ENCODE data around the gene LMF2.

The LMF2 gene

DNA sequence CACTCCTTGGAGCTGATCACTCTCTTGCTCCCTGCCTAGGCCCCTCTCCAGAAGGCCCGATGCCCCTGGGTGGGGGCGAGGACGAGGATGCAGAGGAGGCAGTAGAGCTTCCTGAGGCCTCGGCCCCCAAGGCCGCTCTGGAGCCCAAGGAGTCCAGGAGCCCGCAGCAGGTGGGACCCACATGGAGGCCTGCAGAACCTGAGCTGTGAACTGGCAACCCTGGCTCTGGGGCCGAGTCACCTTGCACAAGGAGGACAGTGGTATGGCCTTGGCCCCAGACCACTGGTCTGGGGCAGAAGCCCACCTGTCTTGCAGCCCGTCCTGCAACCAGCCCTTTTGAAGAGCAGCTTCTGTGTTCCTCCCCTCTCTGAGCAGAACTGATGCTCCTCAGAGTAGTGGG is 11.6 kb upstream of the LMF2 start:
- TF ChIP-seq, protein P1, sequence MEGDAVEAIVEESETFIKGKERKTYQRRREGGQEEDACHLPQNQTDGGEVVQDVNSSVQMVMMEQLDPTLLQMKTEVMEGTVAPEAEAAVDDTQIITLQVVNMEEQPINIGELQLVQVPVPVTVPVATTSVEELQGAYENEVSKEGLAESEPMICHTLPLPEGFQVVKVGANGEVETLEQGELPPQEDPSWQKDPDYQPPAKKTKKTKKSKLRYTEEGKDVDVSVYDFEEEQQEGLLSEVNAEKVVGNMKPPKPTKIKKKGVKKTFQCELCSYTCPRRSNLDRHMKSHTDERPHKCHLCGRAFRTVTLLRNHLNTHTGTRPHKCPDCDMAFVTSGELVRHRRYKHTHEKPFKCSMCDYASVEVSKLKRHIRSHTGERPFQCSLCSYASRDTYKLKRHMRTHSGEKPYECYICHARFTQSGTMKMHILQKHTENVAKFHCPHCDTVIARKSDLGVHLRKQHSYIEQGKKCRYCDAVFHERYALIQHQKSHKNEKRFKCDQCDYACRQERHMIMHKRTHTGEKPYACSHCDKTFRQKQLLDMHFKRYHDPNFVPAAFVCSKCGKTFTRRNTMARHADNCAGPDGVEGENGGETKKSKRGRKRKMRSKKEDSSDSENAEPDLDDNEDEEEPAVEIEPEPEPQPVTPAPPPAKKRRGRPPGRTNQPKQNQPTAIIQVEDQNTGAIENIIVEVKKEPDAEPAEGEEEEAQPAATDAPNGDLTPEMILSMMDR (IDR thresholded peaks at IDR 0.05; ENCODE audit: extremely low read depth, missing control alignments): no peak
- DNase-seq (ENCODE audit: low spot score): no peak

DNA sequence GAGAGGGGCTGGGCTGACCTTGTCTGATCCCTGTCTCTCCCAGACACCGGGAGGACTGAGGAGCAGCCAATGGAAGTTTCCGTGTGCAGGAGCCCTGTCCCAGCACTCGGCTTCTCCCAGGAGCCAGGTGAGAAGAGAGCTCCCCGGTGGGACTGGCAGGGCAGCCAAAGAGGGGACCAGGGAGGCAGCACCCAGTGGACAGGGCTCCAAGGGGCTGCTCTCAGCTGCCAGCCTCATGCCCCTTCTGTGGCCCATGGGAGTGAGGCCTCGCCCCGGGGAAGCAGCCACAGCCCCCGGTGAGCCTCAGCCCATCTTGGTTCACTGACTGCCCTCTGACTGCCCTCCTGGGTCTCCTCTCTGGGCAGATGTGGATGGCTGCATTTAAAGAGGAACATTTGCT is 11.1 kb upstream of the LMF2 start:
- TF ChIP-seq, protein P1 (IDR thresholded peaks at IDR 0.05; ENCODE audit: extremely low read depth, missing control alignments): no peak
- no peak for DNase-seq (ENCODE audit: low spot score)

DNA sequence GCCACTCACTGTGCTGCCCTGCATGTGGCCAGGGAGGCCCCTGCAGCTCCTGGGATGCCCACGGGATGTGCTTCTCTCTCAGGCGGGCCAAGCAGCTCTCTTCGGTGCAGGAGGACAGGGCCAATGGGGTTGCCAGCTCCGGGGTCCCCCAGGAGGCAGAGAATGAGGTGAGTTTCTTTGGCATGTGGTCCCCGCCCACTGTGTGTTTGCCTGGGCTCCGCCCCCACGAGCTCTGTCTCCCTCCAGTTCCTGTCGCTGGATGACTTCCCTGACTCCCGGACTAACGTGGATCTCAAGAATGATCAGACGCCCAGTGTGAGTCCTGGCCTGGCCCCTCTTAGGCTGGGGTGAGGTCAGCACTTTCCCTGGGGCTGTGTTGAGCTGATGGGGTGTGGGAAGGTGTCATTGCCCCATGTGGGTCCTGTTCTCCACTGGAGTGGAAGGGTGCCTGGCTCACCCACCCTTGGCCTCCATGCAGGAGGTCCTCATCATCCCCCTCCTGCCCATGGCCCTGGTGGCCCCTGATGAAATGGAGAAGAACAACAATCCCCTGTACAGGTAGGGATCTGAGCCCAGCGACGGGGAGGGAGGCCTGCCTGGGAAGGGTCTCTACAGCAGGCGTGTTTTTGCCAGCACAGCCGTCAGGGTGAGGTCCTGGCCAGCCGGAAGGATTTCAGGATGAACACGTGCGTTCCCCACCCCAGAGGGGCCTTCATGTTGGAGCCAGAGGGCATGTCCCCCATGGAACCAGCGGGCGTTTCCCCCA is 10.2 kb upstream of the LMF2 start:
- TF ChIP-seq, protein P1 (IDR thresholded peaks at IDR 0.05; ENCODE audit: extremely low read depth, missing control alignments): no peak
- no peak for DNase-seq (ENCODE audit: low spot score)

DNA sequence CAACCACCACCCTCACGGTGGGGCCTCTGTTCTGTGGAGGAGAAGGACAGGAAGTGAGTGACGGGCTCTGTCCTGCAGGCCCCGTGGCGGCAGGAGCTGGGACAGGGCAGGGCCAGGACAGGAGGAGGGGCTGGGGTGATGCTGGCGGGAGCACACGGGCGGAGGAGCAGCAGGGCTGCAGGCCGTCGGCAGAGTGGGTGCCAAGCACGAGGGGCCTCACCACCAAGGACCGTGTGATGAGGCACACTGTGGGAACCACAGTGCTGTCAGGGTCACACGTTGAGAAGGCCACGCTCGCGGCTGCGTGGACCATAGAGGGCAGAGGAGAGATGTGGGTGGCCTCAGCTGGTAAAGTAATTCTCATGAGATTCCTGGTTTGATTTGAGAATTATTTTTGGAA is 9.4 kb upstream of the LMF2 start:
- TF ChIP-seq, protein P1 (IDR thresholded peaks at IDR 0.05; ENCODE audit: extremely low read depth, missing control alignments): no peak
- DNase-seq (ENCODE audit: low spot score): no peak

DNA sequence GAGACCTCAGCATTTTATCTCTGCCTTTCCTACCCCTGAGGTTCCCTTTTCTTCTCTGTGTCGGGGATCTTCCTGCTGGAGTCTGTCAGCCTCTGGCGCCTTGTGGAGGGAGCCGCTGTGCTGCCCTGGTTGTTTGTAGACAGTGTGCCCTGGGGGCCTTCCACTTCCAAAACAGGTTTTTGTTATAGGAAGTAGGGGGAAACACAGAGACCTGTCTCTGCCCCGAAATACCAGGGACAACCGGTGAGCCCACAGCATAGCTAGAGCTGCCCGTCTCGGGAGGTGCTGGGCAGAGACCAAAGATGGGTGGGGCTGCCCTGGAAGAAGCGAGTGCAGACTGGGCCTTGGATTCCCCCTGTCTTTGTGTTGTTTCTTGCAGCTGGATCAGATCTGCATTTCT is 8.6 kb upstream of the LMF2 start:
- no peak for DNase-seq (ENCODE audit: low spot score)
- TF ChIP-seq, protein P1 (IDR thresholded peaks at IDR 0.05; ENCODE audit: extremely low read depth, missing control alignments): no peak

DNA sequence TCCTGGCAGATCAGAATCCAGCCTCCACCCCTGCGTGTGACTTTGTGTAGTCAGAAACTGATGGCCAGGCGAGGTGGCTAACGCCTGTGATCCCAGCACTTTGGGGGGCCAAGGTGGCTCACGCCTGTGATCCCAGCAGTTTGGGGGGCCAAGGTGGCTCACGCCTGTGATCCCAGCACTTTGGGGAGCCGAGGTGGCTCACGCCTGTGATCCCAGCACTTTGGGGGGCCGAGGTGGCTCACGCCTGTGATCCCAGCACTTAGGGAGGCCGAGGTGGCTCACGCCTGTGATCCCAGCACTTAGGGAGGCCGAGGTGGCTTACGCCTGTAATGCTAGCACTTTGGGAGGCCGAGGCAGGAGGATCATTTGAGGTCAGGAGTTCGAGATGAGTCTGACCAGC is 5.7 kb upstream of the LMF2 start:
- no peak for DNase-seq (ENCODE audit: low spot score)
- TF ChIP-seq, protein P1 (IDR thresholded peaks at IDR 0.05; ENCODE audit: extremely low read depth, missing control alignments): no peak

DNA sequence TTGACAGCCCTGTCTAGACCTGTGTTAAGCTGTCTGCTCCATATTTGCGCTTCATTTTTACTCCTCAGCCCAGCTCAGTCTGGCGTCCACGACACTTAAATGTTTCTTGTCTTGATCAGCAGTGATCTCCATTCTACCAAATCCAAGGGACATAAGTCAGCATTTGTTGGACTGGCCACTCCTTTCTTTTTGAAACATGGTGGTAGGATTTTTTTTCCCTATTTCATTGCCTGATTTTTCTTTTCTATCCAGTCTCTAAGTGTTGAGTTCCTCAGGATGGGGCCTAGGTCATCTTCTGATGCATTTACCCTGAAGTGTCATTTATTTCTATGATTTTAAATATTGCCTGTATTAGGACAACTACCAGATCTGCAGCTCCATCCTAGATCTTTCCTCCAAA is 1.4 kb upstream of the LMF2 start:
- no peak for DNase-seq (ENCODE audit: low spot score)

More for the DNA sequence above, 1.4 kb upstream of the LMF2 start:
- TF ChIP-seq, protein P1 (IDR thresholded peaks at IDR 0.05; ENCODE audit: extremely low read depth, missing control alignments): no peak
